Measurements from ENCODE around the gene C5orf58.

The C5orf58 gene

DNA sequence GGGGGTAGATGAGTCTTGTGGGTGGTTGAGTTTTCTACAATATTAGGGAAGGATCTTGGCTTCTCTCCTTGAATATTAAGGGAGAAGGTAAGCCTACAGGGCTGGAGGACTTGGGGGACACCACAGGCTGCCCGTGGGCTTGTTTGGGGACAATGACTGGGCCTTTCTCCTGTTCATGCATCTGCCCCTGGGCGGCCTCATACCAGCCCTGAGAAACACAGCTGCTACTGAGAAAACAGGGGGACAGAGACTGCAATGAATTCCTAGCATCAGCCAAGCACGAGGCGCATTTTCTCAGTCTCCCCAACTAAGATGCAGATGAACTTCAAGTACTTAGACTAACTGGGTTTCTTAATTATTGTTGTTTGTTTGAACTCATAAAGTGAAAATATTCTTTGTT, 24.6 kb downstream of the C5orf58 start:
- TF ChIP-seq SNAI2 (CRISPR knock-in tag; IDR thresholded peaks at IDR 0.05) (no peak), ZNF70 (CRISPR knock-in tag; IDR thresholded peaks at IDR 0.05) (no peak)
- ATAC-seq: no peak

DNA sequence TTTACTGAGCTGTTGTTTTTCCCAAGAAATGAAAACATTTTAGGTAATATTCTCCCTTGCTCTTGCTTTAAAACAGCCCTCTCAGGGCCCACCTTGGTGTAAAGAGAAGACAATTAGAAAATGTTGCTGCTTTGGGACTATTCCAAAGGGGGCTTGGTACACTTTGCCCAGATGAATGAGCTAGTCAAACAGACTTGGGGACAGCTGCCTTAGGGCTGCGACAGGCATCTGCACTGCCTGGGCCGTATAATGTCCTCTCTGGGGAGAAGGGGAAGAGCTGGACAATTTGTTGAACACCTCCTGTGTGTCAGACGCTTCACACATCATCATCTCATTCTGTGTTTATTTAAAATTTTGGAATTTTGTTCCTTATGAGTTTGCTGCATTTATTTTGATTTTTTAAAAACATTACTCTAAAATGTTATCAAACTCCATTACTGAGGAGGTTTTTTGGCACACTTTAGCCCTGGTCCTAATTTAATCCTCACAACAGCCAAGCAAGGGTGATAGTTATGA, 28.8 kb downstream of the C5orf58 start:
- TF ChIP-seq SNAI2 (CRISPR knock-in tag; IDR thresholded peaks at IDR 0.05) (no peak), OSR1 (CRISPR knock-in tag; IDR thresholded peaks at IDR 0.05) (no peak), TCF4 (CRISPR knock-in tag; IDR thresholded peaks at IDR 0.05; ENCODE audit: borderline replicate concordance) (no peak)
- TF ChIP-seq, protein P1, sequence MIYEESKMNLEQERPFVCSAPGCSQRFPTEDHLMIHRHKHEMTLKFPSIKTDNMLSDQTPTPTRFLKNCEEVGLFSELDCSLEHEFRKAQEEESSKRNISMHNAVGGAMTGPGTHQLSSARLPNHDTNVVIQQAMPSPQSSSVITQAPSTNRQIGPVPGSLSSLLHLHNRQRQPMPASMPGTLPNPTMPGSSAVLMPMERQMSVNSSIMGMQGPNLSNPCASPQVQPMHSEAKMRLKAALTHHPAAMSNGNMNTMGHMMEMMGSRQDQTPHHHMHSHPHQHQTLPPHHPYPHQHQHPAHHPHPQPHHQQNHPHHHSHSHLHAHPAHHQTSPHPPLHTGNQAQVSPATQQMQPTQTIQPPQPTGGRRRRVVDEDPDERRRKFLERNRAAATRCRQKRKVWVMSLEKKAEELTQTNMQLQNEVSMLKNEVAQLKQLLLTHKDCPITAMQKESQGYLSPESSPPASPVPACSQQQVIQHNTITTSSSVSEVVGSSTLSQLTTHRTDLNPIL (CRISPR knock-in tag; IDR thresholded peaks at IDR 0.05; ENCODE audit: low read depth): no peak
- no peak for ATAC-seq

DNA sequence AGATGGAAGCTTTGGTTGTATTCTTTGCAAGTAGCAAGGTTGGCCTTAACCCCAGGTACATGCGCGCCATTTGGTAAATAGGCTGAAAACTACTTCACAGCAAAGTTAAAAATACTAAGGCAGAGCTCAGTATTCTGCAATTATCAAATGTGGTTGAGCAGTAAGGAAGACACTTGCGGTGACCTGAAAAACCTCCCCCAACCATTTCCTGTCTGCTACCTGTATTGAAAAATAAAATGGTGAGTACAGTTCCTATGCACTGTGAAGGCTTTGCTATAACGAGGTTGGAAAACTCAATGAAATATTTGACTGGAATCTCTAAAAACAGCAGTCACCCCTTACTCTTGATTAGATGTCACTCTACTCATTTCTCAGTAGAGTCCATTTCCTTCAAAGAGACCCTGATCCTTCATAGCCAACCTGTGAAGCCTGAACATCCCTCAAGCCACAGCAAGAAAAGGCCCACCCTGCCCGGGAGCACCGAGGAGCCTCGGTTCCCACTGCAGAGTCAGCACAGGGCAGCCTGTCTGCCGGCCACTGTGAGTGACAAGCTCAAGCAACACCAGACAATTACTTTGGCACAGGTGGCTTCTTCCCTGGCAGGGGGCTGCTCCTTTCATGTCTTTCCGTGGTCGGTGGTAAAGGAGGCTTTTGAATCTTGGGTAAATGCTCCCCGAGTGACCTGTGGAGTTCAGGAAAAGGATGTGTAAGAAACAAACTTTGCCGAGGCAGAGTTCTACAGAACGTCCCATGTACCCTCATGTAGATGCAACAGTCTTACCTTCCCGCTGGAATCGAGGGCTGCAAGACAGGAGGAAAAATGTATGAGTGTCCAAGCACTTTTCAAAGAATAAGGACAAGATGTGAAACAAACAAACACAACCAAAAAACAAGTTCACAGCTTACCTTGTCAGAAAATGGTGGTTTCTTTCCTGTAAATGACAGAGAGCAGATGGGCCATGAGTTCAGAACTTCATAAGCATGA, 29.6 kb downstream of the C5orf58 start:
- no peak for ATAC-seq
- TF ChIP-seq TOX (CRISPR knock-in tag; IDR thresholded peaks at IDR 0.05; ENCODE audit: borderline replicate concordance): no peak
- no peak for TF ChIP-seq ZFP30 (CRISPR knock-in tag; IDR thresholded peaks at IDR 0.05)
- TF ChIP-seq, protein P1 (CRISPR knock-in tag; IDR thresholded peaks at IDR 0.05; ENCODE audit: low read depth): no peak
- TF ChIP-seq, protein P2, sequence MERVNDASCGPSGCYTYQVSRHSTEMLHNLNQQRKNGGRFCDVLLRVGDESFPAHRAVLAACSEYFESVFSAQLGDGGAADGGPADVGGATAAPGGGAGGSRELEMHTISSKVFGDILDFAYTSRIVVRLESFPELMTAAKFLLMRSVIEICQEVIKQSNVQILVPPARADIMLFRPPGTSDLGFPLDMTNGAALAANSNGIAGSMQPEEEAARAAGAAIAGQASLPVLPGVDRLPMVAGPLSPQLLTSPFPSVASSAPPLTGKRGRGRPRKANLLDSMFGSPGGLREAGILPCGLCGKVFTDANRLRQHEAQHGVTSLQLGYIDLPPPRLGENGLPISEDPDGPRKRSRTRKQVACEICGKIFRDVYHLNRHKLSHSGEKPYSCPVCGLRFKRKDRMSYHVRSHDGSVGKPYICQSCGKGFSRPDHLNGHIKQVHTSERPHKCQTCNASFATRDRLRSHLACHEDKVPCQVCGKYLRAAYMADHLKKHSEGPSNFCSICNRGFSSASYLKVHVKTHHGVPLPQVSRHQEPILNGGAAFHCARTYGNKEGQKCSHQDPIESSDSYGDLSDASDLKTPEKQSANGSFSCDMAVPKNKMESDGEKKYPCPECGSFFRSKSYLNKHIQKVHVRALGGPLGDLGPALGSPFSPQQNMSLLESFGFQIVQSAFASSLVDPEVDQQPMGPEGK (CRISPR knock-in tag; IDR thresholded peaks at IDR 0.05; ENCODE audit: borderline replicate concordance): no peak
- TF ChIP-seq ARNTL (CRISPR knock-in tag; IDR thresholded peaks at IDR 0.05; ENCODE audit: borderline replicate concordance, low read depth): no peak
- no peak for TF ChIP-seq OSR1 (CRISPR knock-in tag; IDR thresholded peaks at IDR 0.05)

DNA sequence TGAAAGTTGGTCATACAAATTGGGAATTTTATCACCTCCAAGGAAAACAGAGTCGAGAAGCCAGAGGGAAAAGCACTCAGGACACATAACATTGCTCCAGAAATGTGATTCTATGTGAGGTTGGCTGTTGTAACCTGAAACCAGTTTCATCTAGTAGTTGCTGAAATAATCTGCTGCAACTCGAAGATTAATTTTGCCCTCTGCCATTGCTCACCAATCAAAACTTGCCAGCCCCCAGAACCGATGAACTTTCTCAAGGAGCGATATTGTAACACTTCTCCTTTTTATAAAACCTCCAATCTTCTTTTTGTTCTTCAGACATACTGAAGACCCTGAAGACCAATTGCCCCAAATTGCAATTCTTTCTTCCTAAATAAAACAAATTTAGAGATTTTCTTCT, 31.1 kb downstream of the C5orf58 start:
- ATAC-seq: no peak
- TF ChIP-seq RARB (CRISPR knock-in tag; IDR thresholded peaks at IDR 0.05) (no peak), GLIS3 (CRISPR knock-in tag; IDR thresholded peaks at IDR 0.05) (no peak), OSR1 (CRISPR knock-in tag; IDR thresholded peaks at IDR 0.05) (no peak), ZNF8 (CRISPR knock-in tag; IDR thresholded peaks at IDR 0.05) (no peak), ZFP3 (CRISPR knock-in tag; IDR thresholded peaks at IDR 0.05) (no peak), ZC3H10 (CRISPR knock-in tag; IDR thresholded peaks at IDR 0.05) (no peak), SNAI2 (CRISPR knock-in tag; IDR thresholded peaks at IDR 0.05) (no peak), ZFP30 (CRISPR knock-in tag; IDR thresholded peaks at IDR 0.05) (no peak), TOX (CRISPR knock-in tag; IDR thresholded peaks at IDR 0.05; ENCODE audit: borderline replicate concordance) (no peak)
- TF ChIP-seq, protein P3, sequence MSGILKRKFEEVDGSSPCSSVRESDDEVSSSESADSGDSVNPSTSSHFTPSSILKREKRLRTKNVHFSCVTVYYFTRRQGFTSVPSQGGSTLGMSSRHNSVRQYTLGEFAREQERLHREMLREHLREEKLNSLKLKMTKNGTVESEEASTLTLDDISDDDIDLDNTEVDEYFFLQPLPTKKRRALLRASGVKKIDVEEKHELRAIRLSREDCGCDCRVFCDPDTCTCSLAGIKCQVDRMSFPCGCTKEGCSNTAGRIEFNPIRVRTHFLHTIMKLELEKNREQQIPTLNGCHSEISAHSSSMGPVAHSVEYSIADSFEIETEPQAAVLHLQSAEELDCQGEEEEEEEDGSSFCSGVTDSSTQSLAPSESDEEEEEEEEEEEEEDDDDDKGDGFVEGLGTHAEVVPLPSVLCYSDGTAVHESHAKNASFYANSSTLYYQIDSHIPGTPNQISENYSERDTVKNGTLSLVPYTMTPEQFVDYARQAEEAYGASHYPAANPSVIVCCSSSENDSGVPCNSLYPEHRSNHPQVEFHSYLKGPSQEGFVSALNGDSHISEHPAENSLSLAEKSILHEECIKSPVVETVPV (CRISPR knock-in tag; IDR thresholded peaks at IDR 0.05): no peak

DNA sequence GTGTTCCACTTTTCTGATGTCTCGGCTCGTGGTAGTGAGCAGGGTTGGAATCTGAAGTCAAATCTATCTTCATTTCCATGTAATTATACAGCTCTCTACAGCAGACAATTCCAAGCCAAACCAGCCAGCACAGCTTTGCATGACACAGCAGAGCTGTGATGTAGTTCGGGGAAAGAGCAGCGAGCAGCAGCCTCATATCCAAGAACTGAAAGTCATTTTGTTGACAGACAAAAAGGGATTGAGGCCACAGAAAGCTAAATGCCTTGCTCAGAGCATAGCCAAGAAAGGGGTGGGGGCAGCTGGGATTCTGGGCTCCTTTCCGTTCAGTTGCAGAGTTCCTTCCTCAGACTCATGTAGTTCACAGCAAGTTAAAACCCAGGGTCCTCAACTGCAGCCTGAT, 32.7 kb downstream of the C5orf58 start:
- no peak for TF ChIP-seq ESRRG (CRISPR knock-in tag; IDR thresholded peaks at IDR 0.05)
- TF ChIP-seq GLIS3 (CRISPR knock-in tag; IDR thresholded peaks at IDR 0.05): no peak
- no peak for TF ChIP-seq ISL1 (CRISPR knock-in tag; IDR thresholded peaks at IDR 0.05)
- no peak for TF ChIP-seq ZNF8 (CRISPR knock-in tag; IDR thresholded peaks at IDR 0.05)
- TF ChIP-seq, protein P4, sequence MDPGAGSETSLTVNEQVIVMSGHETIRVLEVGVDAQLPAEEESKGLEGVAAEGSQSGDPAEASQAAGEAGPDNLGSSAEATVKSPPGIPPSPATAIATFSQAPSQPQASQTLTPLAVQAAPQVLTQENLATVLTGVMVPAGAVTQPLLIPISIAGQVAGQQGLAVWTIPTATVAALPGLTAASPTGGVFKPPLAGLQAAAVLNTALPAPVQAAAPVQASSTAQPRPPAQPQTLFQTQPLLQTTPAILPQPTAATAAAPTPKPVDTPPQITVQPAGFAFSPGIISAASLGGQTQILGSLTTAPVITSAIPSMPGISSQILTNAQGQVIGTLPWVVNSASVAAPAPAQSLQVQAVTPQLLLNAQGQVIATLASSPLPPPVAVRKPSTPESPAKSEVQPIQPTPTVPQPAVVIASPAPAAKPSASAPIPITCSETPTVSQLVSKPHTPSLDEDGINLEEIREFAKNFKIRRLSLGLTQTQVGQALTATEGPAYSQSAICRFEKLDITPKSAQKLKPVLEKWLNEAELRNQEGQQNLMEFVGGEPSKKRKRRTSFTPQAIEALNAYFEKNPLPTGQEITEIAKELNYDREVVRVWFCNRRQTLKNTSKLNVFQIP (CRISPR knock-in tag; IDR thresholded peaks at IDR 0.05; ENCODE audit: borderline replicate concordance, low read depth): no peak
- TF ChIP-seq ZNF70 (CRISPR knock-in tag; IDR thresholded peaks at IDR 0.05): no peak
- TF ChIP-seq, protein P5, sequence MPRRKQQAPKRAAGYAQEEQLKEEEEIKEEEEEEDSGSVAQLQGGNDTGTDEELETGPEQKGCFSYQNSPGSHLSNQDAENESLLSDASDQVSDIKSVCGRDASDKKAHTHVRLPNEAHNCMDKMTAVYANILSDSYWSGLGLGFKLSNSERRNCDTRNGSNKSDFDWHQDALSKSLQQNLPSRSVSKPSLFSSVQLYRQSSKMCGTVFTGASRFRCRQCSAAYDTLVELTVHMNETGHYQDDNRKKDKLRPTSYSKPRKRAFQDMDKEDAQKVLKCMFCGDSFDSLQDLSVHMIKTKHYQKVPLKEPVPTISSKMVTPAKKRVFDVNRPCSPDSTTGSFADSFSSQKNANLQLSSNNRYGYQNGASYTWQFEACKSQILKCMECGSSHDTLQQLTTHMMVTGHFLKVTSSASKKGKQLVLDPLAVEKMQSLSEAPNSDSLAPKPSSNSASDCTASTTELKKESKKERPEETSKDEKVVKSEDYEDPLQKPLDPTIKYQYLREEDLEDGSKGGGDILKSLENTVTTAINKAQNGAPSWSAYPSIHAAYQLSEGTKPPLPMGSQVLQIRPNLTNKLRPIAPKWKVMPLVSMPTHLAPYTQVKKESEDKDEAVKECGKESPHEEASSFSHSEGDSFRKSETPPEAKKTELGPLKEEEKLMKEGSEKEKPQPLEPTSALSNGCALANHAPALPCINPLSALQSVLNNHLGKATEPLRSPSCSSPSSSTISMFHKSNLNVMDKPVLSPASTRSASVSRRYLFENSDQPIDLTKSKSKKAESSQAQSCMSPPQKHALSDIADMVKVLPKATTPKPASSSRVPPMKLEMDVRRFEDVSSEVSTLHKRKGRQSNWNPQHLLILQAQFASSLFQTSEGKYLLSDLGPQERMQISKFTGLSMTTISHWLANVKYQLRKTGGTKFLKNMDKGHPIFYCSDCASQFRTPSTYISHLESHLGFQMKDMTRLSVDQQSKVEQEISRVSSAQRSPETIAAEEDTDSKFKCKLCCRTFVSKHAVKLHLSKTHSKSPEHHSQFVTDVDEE (CRISPR knock-in tag; IDR thresholded peaks at IDR 0.05): no peak
- TF ChIP-seq ZFP3 (CRISPR knock-in tag; IDR thresholded peaks at IDR 0.05): no peak
- no peak for TF ChIP-seq ZNF565 (CRISPR knock-in tag; conservative IDR thresholded peaks at IDR 0.05; ENCODE audit: low read depth)
- no peak for ATAC-seq
